PC-9 (cell line): ENCODE results near the gene ANKLE2. TPM values are rescaled to one million over a fixed set of nuclear protein-coding genes. Genes with fewer than 3 reads are reported as not detected.

ENCODE experiments used
- BruUV-seq: library from RNA; stranded (reverse); fragments of 400-500 nt; replicated peaks from 2 replicates; lab custom pipeline; 2021; lab: Mats Ljungman, UMichigan
- CTCF ChIA-PET: fragments of 300-600 bp; sonication (Branson Sonifier 250); formaldehyde crosslinking; loops from one replicate; lab custom pipeline; 2022; ENCODE audit warnings: antibody characterized with exemption; lab: Charles Lee
- POLR2A ChIA-PET: fragments of 300-600 bp; sonication (Branson Sonifier 250); formaldehyde crosslinking; loops from one replicate; lab custom pipeline; 2022; ENCODE audit warnings: antibody characterized with exemption; ENCODE audit not compliant: unreplicated experiment; lab: Charles Lee
- DNase-seq, 2 experiments: peaks; one replicate each; pipeline versions ENCODE4 v3.0.0 to v3.0.0-alpha.2; 2015 to 2022; ENCODE audit warnings: mixed read lengths in 1 of 2
- H2AFZ ChIP-seq: fragments of 200-600 bp; sonication (generic); 2 replicates; pipeline ENCODE4 v1.8.1; 2017; ENCODE audit warnings: antibody characterized with exemption
- H3F3A ChIP-seq: fragments of 200-600 bp; sonication (generic); 2 replicates; pipeline ENCODE4 v1.8.1; 2017; ENCODE audit warnings: antibody characterized with exemption, mild to moderate bottlenecking, low read depth; ENCODE audit not compliant: insufficient read depth
- H3K27ac ChIP-seq: fragments of 200-600 bp; sonication (generic); 2 replicates; pipeline ENCODE4 v1.6.1; 2016; ENCODE audit warnings: mixed run types
- H3K27me3 ChIP-seq: fragments of 200-600 bp; sonication (generic); 2 replicates; pipeline ENCODE4 v1.6.1; 2016; ENCODE audit warnings: low read depth, mixed run types; ENCODE audit not compliant: insufficient read depth
- H3K36me3 ChIP-seq: fragments of 200-600 bp; sonication (generic); 2 replicates; pipeline ENCODE4 v1.6.1; 2016; ENCODE audit warnings: low read depth, mixed run types
- H3K4me1 ChIP-seq: fragments of 200-600 bp; sonication (generic); replicated peaks from 2 replicates; pipeline ENCODE4 v1.6.1; 2016; ENCODE audit warnings: mixed run types; ENCODE audit not compliant: insufficient read depth
- H3K4me2 ChIP-seq: fragments of 200-600 bp; sonication (generic); 2 replicates; pipeline ENCODE4 v1.6.1; 2017; ENCODE audit warnings: mixed run types
- H3K4me3 ChIP-seq: fragments of 200-600 bp; sonication (generic); 2 replicates; pipeline ENCODE4 v1.6.1; 2016; ENCODE audit warnings: mixed run types
- H3K79me2 ChIP-seq: fragments of 200-600 bp; sonication (generic); 2 replicates; pipeline ENCODE4 v1.6.1; 2017; ENCODE audit warnings: low read depth, mixed run types
- H3K9me2 ChIP-seq: fragments of 200-600 bp; sonication (generic); 2 replicates; pipeline ENCODE4 v1.8.1; 2017; ENCODE audit warnings: mild to moderate bottlenecking; ENCODE audit not compliant: insufficient read depth
- H3K9me3 ChIP-seq: fragments of 200-600 bp; sonication (generic); 2 replicates; pipeline ENCODE4 v1.8.1; 2016; ENCODE audit warnings: low read depth; ENCODE audit not compliant: insufficient read depth
- H4K20me1 ChIP-seq: fragments of 200-600 bp; sonication (generic); 2 replicates; pipeline ENCODE4 v1.8.1; 2017; ENCODE audit not compliant: insufficient read depth
- EZH2 ChIP-seq: fragments of 200-600 bp; sonication (generic); IDR thresholded peaks from 2 replicates; pipeline ENCODE4 v1.8.0; 2017; ENCODE audit warnings: antibody characterized with exemption, low read depth
- intact Hi-C: fragments of 100-400 bp; cut with micrococcal nuclease; formaldehyde crosslinking; loops from one replicate; pipeline ENCODE4 v1.10.0; 2022; ENCODE audit not compliant: unreplicated experiment
- total RNA-seq: library from RNA; stranded (reverse); gene quantifications from 2 replicates; pipeline ENCODE4 v1.2.3, GENCODE V29; 2021
- TF ChIP-seq, protein P1 (sequence below): fragments of 200-600 bp; sonication (generic); conservative IDR thresholded peaks from 2 replicates; pipeline ENCODE4 v1.6.1; 2017; ENCODE audit warnings: mixed run types, antibody characterized with exemption, mild to moderate bottlenecking, moderate library complexity

ANKLE2 gene
- total RNA-seq, 1 experiment from 2014 or later: 102 TPM

DNA sequence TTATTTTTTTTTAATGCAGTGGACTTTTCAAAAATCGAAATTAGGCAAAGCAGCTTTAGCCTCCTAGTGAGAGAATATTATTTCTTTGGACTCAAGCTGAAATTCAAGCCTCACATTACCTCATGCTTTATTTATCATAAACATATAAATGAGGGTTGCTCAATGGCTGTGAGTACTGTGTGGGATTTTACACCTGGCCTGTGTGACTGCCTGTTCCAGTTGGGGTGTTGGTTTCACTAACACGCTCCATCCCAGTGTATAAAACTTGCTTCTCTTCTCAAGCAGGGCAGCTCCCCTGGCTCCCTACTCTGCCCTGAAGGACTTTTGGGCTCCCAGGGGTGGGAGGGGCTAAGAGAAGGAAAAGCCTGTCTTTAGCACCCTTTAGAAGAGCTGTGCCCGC lies 15.0 kb downstream of the ANKLE2 start:
- Histone ChIP-seq H3K36me3 (peaks cover 60% of the 10 kb centered on the region), H3K9me3 (no peaks in the 10 kb centered on the region), H3K4me1 (no peaks in the 10 kb centered on the region), H3K27me3 (no peaks in the 10 kb centered on the region), H2AFZ (no peak overlapping the region), H3K4me2 (no peak overlapping the region), H3K27ac (no peak overlapping the region), H3K4me3 (no peak overlapping the region), H3K79me2 (peaks cover 57% of the 10 kb centered on the region), H3K9me2 (no peaks in the 10 kb centered on the region), H4K20me1 (peaks cover 61% of the 10 kb centered on the region), H3F3A (peaks cover 10% of the 10 kb centered on the region; the same call in 1 of the 2 replicates)
- POLR2A ChIA-PET: interaction anchor here (0.6 kb wide), 1 partner anchor 15 kb away, joined by 3 read pairs; no protein-coding TSS in a partner anchor
- intact Hi-C loops: no loop called here
- CTCF ChIA-PET: no interaction called here
- no peak for TF ChIP-seq EZH2
- TF ChIP-seq, protein P1, sequence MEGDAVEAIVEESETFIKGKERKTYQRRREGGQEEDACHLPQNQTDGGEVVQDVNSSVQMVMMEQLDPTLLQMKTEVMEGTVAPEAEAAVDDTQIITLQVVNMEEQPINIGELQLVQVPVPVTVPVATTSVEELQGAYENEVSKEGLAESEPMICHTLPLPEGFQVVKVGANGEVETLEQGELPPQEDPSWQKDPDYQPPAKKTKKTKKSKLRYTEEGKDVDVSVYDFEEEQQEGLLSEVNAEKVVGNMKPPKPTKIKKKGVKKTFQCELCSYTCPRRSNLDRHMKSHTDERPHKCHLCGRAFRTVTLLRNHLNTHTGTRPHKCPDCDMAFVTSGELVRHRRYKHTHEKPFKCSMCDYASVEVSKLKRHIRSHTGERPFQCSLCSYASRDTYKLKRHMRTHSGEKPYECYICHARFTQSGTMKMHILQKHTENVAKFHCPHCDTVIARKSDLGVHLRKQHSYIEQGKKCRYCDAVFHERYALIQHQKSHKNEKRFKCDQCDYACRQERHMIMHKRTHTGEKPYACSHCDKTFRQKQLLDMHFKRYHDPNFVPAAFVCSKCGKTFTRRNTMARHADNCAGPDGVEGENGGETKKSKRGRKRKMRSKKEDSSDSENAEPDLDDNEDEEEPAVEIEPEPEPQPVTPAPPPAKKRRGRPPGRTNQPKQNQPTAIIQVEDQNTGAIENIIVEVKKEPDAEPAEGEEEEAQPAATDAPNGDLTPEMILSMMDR: no peak
- no peak for DNase-seq
- BruUV-seq: no TSS peak

GRCh38 chr12:132743831-132744230 lies 17.8 kb downstream of the ANKLE2 start:
- Histone ChIP-seq H3K27me3 (no peaks in the 10 kb centered on the region), H3K4me3 (no peak overlapping the region), H3K27ac (no peak overlapping the region), H3F3A (peaks cover 10% of the 10 kb centered on the region; the same call in 1 of the 2 replicates), H3K4me1 (no peaks in the 10 kb centered on the region), H3K36me3 (peaks cover 60% of the 10 kb centered on the region), H3K9me2 (no peaks in the 10 kb centered on the region), H3K79me2 (peaks cover 49% of the 10 kb centered on the region), H2AFZ (no peak overlapping the region), H3K4me2 (no peak overlapping the region), H3K9me3 (no peaks in the 10 kb centered on the region), H4K20me1 (peaks cover 54% of the 10 kb centered on the region)
- TF ChIP-seq, protein P1: no peak
- TF ChIP-seq EZH2: no peak
- POLR2A ChIA-PET: no interaction called here
- intact Hi-C loops: no loop called here
- BruUV-seq: no TSS peak
- CTCF ChIA-PET: no interaction called here
- no peak for DNase-seq

DNA sequence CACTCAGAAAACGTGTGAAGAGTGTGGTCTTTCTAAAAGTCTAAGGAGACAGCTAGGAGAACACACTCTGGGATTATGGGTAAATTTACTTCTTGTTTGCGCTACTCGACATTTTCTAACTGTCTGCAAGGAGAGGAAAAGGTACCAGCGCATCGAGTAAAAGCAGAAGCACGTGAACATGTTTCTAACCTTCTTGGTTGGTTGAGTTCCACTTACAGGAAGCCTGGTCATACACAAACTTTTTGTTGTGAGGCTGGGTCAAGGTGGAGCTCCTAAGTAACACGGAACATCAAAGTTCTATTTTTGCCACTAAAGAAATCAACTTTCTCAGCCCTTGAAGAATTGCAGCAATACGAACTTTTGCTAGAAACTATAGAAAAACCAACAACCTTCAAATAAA lies 20.0 kb downstream of the ANKLE2 start:
- H3K27ac ChIP-seq: no peak overlapping the region
- POLR2A ChIA-PET: no interaction called here
- peaks cover 54% of the 10 kb centered on the region for H4K20me1 ChIP-seq
- H3K4me1 ChIP-seq: no peaks in the 10 kb centered on the region
- BruUV-seq: no TSS peak
- H3K9me2 ChIP-seq: no peaks in the 10 kb centered on the region
- CTCF ChIA-PET: no interaction called here
- H3F3A ChIP-seq: peaks cover 10% of the 10 kb centered on the region; the same call in 1 of the 2 replicates
- H3K9me3 ChIP-seq: no peaks in the 10 kb centered on the region
- H3K4me2 ChIP-seq: no peak overlapping the region
- no peak for TF ChIP-seq EZH2
- TF ChIP-seq, protein P1: no peak
- peaks cover 38% of the 10 kb centered on the region for H3K79me2 ChIP-seq
- H3K4me3 ChIP-seq: no peak overlapping the region
- no peak for DNase-seq
- no peaks in the 10 kb centered on the region for H3K27me3 ChIP-seq
- peaks cover 59% of the 10 kb centered on the region for H3K36me3 ChIP-seq
- intact Hi-C loops: no loop called here
- H2AFZ ChIP-seq: no peak overlapping the region
